HepG2 (cell line): ENCODE measurements around the gene NCOA4. TPM values are rescaled to one million over a fixed set of nuclear protein-coding genes. Genes with fewer than 3 reads are reported as not detected.

Experiments
- CBX5 ChIP-seq: sonication (generic); formaldehyde crosslinking; IDR thresholded peaks from 2 replicates; pipeline ENCODE4 v1.4.0; 2020; ENCODE audit warnings: missing genetic modification reagents, borderline replicate concordance
- EHMT2 ChIP-seq: fragments of 200-600 bp; sonication (generic); IDR thresholded peaks from 2 replicates; pipeline ENCODE4 v1.7.0; 2017; ENCODE audit warnings: antibody characterized with exemption, low read depth, low read length, borderline replicate concordance
- NFE2 ChIP-seq: sonication (generic); formaldehyde crosslinking; IDR thresholded peaks from 2 replicates; pipeline ENCODE4 v1.4.0; 2020; ENCODE audit warnings: missing genetic modification reagents
- PRDM10 ChIP-seq: sonication (generic); formaldehyde crosslinking; IDR thresholded peaks from 2 replicates; pipeline ENCODE4 v1.4.0; 2020; ENCODE audit warnings: low read depth, missing genetic modification reagents
- TAF15 ChIP-seq: fragments of 200-400 bp; formaldehyde crosslinking; IDR thresholded peaks from one replicate; pipeline ENCODE4 v1.6.1; 2018; ENCODE audit warnings: mild to moderate bottlenecking, low read depth, low read length; ENCODE audit not compliant: poor library complexity, severe bottlenecking
- ZBTB10 ChIP-seq: sonication (generic); formaldehyde crosslinking; IDR thresholded peaks from 2 replicates; pipeline ENCODE4 v1.4.0; 2020; ENCODE audit warnings: missing genetic modification reagents, borderline replicate concordance
- ZBTB49 ChIP-seq: sonication (generic); formaldehyde crosslinking; IDR thresholded peaks from 2 replicates; pipeline ENCODE4 v1.4.0; 2020; ENCODE audit warnings: missing genetic modification reagents, borderline replicate concordance
- ZFP37 ChIP-seq: sonication (generic); formaldehyde crosslinking; IDR thresholded peaks from 2 replicates; pipeline ENCODE4 v1.4.0; 2020; ENCODE audit warnings: missing genetic modification reagents, borderline replicate concordance
- ZNF256 ChIP-seq: sonication (generic); formaldehyde crosslinking; conservative IDR thresholded peaks from 2 replicates; pipeline ENCODE4 v1.4.0; 2020; ENCODE audit warnings: missing genetic modification reagents
- ZNF570 ChIP-seq: sonication (generic); formaldehyde crosslinking; IDR thresholded peaks from 2 replicates; pipeline ENCODE4 v1.4.0; 2020; ENCODE audit warnings: mild to moderate bottlenecking, missing genetic modification reagents, borderline replicate concordance
- ZNF607 ChIP-seq: sonication (generic); formaldehyde crosslinking; IDR thresholded peaks from 2 replicates; pipeline ENCODE4 v1.5.1; 2020; ENCODE audit warnings: missing genetic modification reagents, mild to moderate bottlenecking, borderline replicate concordance
- polyA plus RNA-seq, 8 experiments: library from polyadenylated mRNA; depleted of rRNA in 3 of 8; stranded (reverse) in 7 of 8; unstranded in 1 of 8; fragments of >200 nt; fragmentation: Illumina TruSeq in 4 of 8; extraction: Trizol in 4 of 8; gene quantifications; 2 replicates each; pipeline versions ENCODE4 v1.2.1 to v1.2.3, GENCODE V29; 2011 to 2016; ENCODE audit warnings: low read depth in 4 of 8, missing spikeins in 1 of 8, mixed read lengths in 1 of 8; ENCODE audit not compliant: insufficient read depth in 1 of 8
- total RNA-seq, 5 experiments: library from RNA; depleted of rRNA; stranded (reverse); fragments of >200 nt; fragmentation: Illumina TruSeq; extraction: Trizol; gene quantifications; 2 replicates each; pipeline ENCODE4 v1.2.3, GENCODE V29; 2016; ENCODE audit warnings: low read depth in 1 of 5
- TF ChIP-seq, protein P1 (sequence below): sonication (generic); formaldehyde crosslinking; IDR thresholded peaks from 2 replicates; pipeline ENCODE4 v1.4.0; 2020; ENCODE audit warnings: missing genetic modification reagents, borderline replicate concordance
- TF ChIP-seq, protein P2 (sequence below): sonication (generic); formaldehyde crosslinking; IDR thresholded peaks from 2 replicates; pipeline ENCODE4 v1.8.1; 2023; ENCODE audit warnings: missing genetic modification reagents, mild to moderate bottlenecking, borderline replicate concordance

Gene NCOA4
- total and polyA plus RNA-seq, 2 of the 13 experiments (the other 11 are each of a cell fraction or from before 2014, with no cell fraction given) = 306 to 400 TPM

DNA sequence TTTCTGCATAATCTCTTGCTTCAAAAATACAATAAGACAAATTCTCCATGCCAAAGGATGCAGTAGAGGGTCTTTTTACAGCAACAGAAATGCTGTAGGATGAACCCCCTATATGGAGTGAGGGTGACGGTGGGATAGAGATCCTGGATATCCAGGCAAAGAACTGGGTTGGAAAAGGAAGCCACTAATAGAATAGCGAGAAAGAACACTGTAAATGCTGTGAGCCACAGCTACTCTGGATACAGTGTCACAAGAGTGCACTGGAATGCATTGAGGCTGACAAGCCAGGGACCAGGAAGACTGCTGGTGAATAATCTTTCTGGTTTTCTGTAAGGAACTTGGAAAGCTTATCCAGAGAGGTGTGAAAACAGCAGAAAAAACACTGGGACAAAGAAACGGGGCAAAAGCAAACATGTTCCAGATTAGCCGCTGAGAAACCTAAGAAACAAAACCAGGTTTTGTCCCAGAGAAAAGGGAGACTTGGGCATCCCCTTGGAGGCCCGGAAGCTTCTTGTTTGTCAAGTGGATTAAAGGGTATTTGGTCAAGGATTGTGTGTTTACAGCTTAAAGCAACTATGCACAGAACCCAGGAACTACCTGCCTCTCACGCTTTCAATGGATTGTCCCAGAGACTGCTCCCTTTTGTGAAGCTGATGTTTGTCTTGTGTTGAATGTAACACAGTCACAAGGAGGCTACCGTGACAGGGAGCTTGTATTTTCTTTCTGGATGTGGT lies 21.8 kb upstream of the NCOA4 start (continued):
- TF ChIP-seq PRDM10 (CRISPR knock-in tag) = peak; percentile 97
- TF ChIP-seq TAF15 = no peak
- TF ChIP-seq, protein P1, sequence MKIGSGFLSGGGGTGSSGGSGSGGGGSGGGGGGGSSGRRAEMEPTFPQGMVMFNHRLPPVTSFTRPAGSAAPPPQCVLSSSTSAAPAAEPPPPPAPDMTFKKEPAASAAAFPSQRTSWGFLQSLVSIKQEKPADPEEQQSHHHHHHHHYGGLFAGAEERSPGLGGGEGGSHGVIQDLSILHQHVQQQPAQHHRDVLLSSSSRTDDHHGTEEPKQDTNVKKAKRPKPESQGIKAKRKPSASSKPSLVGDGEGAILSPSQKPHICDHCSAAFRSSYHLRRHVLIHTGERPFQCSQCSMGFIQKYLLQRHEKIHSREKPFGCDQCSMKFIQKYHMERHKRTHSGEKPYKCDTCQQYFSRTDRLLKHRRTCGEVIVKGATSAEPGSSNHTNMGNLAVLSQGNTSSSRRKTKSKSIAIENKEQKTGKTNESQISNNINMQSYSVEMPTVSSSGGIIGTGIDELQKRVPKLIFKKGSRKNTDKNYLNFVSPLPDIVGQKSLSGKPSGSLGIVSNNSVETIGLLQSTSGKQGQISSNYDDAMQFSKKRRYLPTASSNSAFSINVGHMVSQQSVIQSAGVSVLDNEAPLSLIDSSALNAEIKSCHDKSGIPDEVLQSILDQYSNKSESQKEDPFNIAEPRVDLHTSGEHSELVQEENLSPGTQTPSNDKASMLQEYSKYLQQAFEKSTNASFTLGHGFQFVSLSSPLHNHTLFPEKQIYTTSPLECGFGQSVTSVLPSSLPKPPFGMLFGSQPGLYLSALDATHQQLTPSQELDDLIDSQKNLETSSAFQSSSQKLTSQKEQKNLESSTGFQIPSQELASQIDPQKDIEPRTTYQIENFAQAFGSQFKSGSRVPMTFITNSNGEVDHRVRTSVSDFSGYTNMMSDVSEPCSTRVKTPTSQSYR = peak; percentile 58; the same call in 1 of the 2 replicates
- TF ChIP-seq ZFP37 (CRISPR knock-in tag) = 0 out of 2 replicates have a peak, but pooled peaks have one; percentile 28
- no peak for TF ChIP-seq ZNF570 (CRISPR knock-in tag)
- no peak for TF ChIP-seq ZBTB49 (CRISPR knock-in tag)
- no peak for TF ChIP-seq EHMT2
- TF ChIP-seq ZBTB10 (CRISPR knock-in tag) = no peak; the same call in 1 of the 2 replicates
- TF ChIP-seq CBX5 (CRISPR knock-in tag) = no peak; the same call in 1 of the 2 replicates
- TF ChIP-seq, protein P2, sequence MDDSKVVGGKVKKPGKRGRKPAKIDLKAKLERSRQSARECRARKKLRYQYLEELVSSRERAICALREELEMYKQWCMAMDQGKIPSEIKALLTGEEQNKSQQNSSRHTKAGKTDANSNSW = no peak
- TF ChIP-seq ZNF256 (CRISPR knock-in tag) = no peak
- no peak for TF ChIP-seq ZNF607 (CRISPR knock-in tag)
- no peak for TF ChIP-seq NFE2 (CRISPR knock-in tag)
